K562 (cell line): Measurements from ENCODE around the gene KRT38. TPM values are rescaled to one million over a fixed set of nuclear protein-coding genes. Genes with fewer than 3 reads are reported as not detected.

Experiments used
- ATAC-seq: fragments of 200-7000 bp; cut with Tn5 transposase; 3 replicates; pipeline ENCODE4 v1.9.1; 2020; ENCODE audit warnings: moderate library complexity
- BruUV-seq: library from RNA; stranded (reverse); fragments of 400-500 nt; replicated peaks from 2 replicates; lab custom pipeline; 2021; lab: Mats Ljungman, UMichigan
- CTCF ChIA-PET: fragments of 300-600 bp; formaldehyde crosslinking; extraction: SDS; loops from one replicate; lab custom pipeline; 2021; ENCODE audit warnings: low intra/inter-chr PET ratio; lab: Yijun Ruan, JAX
- POLR2A ChIA-PET: fragments of 300-600, 350-650 bp; sonication (Branson Sonifier 250); formaldehyde crosslinking; extraction: SDS; loops from one replicate; lab custom pipeline; 2021; ENCODE audit warnings: antibody characterized with exemption, inconsistent platforms; lab: Yijun Ruan, JAX
- DNase-seq, 4 experiments: peaks; one replicate each; pipeline versions ENCODE4 v3.0.0 to v3.0.0-alpha.2; 2011 to 2018; ENCODE audit warnings: low spot score in 3 of 4, mixed read lengths in 3 of 4; ENCODE audit errors: extremely low read depth in 1 of 4
- FAIRE-seq: peaks from 2 replicates; lab custom pipeline; 2011; peaks lifted over from hg19 to GRCh38; lab: Jason Lieb, UNC
- H2AFZ ChIP-seq: 2 replicates; pipeline ENCODE4 v1.6.0; 2011; ENCODE audit warnings: low read depth, low read length, control low read depth, inconsistent platforms
- H3K27ac ChIP-seq: fragments of 200-600 bp; 3 replicates; pipeline ENCODE4 v1.8.0; 2011; ENCODE audit warnings: low read depth, mild to moderate bottlenecking, control low read depth, inconsistent platforms, low read length, moderate library complexity, mixed read lengths; ENCODE audit errors: extremely low read depth
- H3K27me3 ChIP-seq, 2 experiments: fragments of 300-600 bp in 1 of 2; 2 replicates in 1 of 2; 3 replicates in 1 of 2; pipeline versions ENCODE4 v1.6.0 to v1.8.0; 2011; ENCODE audit warnings: inconsistent platforms in 2 of 2, low read length in 2 of 2, mild to moderate bottlenecking in 1 of 2, mixed read lengths in 1 of 2, moderate library complexity in 1 of 2; ENCODE audit not compliant: control insufficient read depth in 2 of 2, insufficient read depth in 2 of 2
- H3K36me3 ChIP-seq: fragments of 300-600 bp; 3 replicates; pipeline ENCODE4 v1.8.0; 2011; ENCODE audit warnings: mild to moderate bottlenecking, low read length, inconsistent platforms; ENCODE audit not compliant: control insufficient read depth, insufficient read depth
- H3K4me1 ChIP-seq, 2 experiments: fragments of 200-600 bp in 1 of 2; replicated peaks in 1 of 2; 2 replicates in 1 of 2; 3 replicates in 1 of 2; pipeline versions ENCODE4 v1.5.1 to v1.8.0; 2011; ENCODE audit warnings: inconsistent platforms in 2 of 2, low read length in 2 of 2, mild to moderate bottlenecking in 1 of 2, mixed read lengths in 1 of 2, moderate library complexity in 1 of 2; ENCODE audit not compliant: control insufficient read depth in 2 of 2, insufficient read depth in 2 of 2
- H3K4me2 ChIP-seq: 2 replicates; pipeline ENCODE4 v1.6.1; 2011; ENCODE audit warnings: low read length, control low read depth, inconsistent platforms, mixed read lengths; ENCODE audit not compliant: insufficient read depth
- H3K4me3 ChIP-seq: fragments of 200-600 bp; sonication (generic), shearing (Covaris generic); 2 replicates; pipeline ENCODE4 v1.5.1; 2016; ENCODE audit warnings: control low read depth, inconsistent platforms
- H3K79me2 ChIP-seq: fragments of 200-600 bp; 3 replicates; pipeline ENCODE4 v1.8.0; 2011; ENCODE audit warnings: low read length, inconsistent platforms; ENCODE audit not compliant: control insufficient read depth, insufficient read depth
- H3K9ac ChIP-seq, 2 experiments: 2 replicates each; pipeline versions ENCODE4 v1.6.0 to v1.6.1; 2011; ENCODE audit warnings: low read depth in 2 of 2, low read length in 2 of 2, control low read depth in 1 of 2, inconsistent platforms in 1 of 2, mild to moderate bottlenecking in 1 of 2, mixed read lengths in 1 of 2; ENCODE audit not compliant: insufficient read depth in 1 of 2
- H3K9me1 ChIP-seq: one replicate; pipeline ENCODE4 v1.6.0; 2011; ENCODE audit warnings: inconsistent platforms, mild to moderate bottlenecking, low read length, moderate library complexity; ENCODE audit not compliant: control insufficient read depth, insufficient read depth
- H3K9me3 ChIP-seq: replicated peaks from 2 replicates; pipeline ENCODE4 v1.5.1; 2011; ENCODE audit warnings: low read depth, low read length, inconsistent platforms; ENCODE audit not compliant: control insufficient read depth, insufficient read depth
- H4K20me1 ChIP-seq: replicated peaks from 2 replicates; pipeline ENCODE4 v1.6.1; 2011; ENCODE audit warnings: low read length, inconsistent platforms, mixed read lengths; ENCODE audit not compliant: control insufficient read depth, insufficient read depth
- ARID2 ChIP-seq: fragments of 450-650 bp; IDR thresholded peaks from 2 replicates; pipeline ENCODE4 v1.6.1; 2017; ENCODE audit warnings: antibody characterized with exemption, mild to moderate bottlenecking
- FUS ChIP-seq: fragments of 200-400 bp; formaldehyde crosslinking; optimal IDR thresholded peaks from 2 replicates; pipeline ENCODE3; 2017; ENCODE audit warnings: low read depth, low read length
- GABPB2 ChIP-seq: fragments of 250-450 bp; sonication (Bioruptor Pico); conservative IDR thresholded peaks from 2 replicates; pipeline ENCODE4 v1.5.1; 2021; ENCODE audit warnings: mild to moderate bottlenecking
- MECOM ChIP-seq: fragments of 250-450 bp; sonication (Bioruptor Pico); IDR thresholded peaks from 2 replicates; pipeline ENCODE4 v1.8.0; 2022; ENCODE audit warnings: inconsistent platforms
- MTA2 ChIP-seq: fragments of 450-650 bp; IDR thresholded peaks from 2 replicates; pipeline ENCODE4 v1.6.1; 2016; ENCODE audit warnings: low read depth
- NBN ChIP-seq: fragments of 450-650 bp; IDR thresholded peaks from 2 replicates; pipeline ENCODE4 v1.6.1; 2016; ENCODE audit warnings: low read depth, mild to moderate bottlenecking
- SIN3B ChIP-seq: fragments of 450-650 bp; IDR thresholded peaks from 2 replicates; pipeline ENCODE4 v1.6.1; 2017; ENCODE audit warnings: low read depth, mild to moderate bottlenecking, moderate library complexity
- SMARCA5 ChIP-seq: fragments of 450-650 bp; IDR thresholded peaks from 2 replicates; pipeline ENCODE4 v1.6.1; 2016
- SP1 ChIP-seq: sonication (generic); formaldehyde crosslinking; IDR thresholded peaks from 2 replicates; pipeline ENCODE4 v1.8.1; 2022; ENCODE audit warnings: mild to moderate bottlenecking, missing genetic modification reagents
- SREBF2 ChIP-seq: sonication (generic); formaldehyde crosslinking; IDR thresholded peaks from 2 replicates; pipeline ENCODE4 v1.4.0; 2020; ENCODE audit warnings: mild to moderate bottlenecking, missing genetic modification reagents
- SUPT5H ChIP-seq: fragments of 450-650 bp; IDR thresholded peaks from 2 replicates; pipeline ENCODE4 v1.6.1; 2016
- TAF15 ChIP-seq: fragments of 200-400 bp; formaldehyde crosslinking; IDR thresholded peaks from 2 replicates; pipeline ENCODE4 v1.6.1; 2017; ENCODE audit warnings: mild to moderate bottlenecking, low read depth, low read length, moderate library complexity
- ZBTB9 ChIP-seq: fragments of 450-650 bp; formaldehyde crosslinking; IDR thresholded peaks from 2 replicates; pipeline ENCODE4 v1.4.0; 2020; ENCODE audit warnings: mild to moderate bottlenecking, moderate library complexity
- ZNF212 ChIP-seq: fragments of 450-650 bp; formaldehyde crosslinking; IDR thresholded peaks from 2 replicates; pipeline ENCODE4 v1.4.0; 2020; ENCODE audit warnings: mild to moderate bottlenecking
- ZNF583 ChIP-seq: fragments of 250-450 bp; sonication (Bioruptor Pico); IDR thresholded peaks from 2 replicates; pipeline ENCODE4 v1.4.0; 2020
- ZNF707 ChIP-seq: fragments of 250-450 bp; sonication (Bioruptor Pico); conservative IDR thresholded peaks from 2 replicates; pipeline ENCODE4 v1.8.0; 2022; ENCODE audit warnings: inconsistent platforms, mild to moderate bottlenecking, moderate library complexity
- WGBS: fragments of 100-300 bp; shearing (Covaris generic); methylation state at CpG from one replicate; pipeline ENCODE4 v1.1.6; 2016; ENCODE audit warnings: low coverage, mixed read lengths; ENCODE audit not compliant: insufficient coverage; ENCODE audit errors: missing lambda C conversion rate; 5-methylcytosine and 5-hydroxymethylcytosine counted together
- in situ Hi-C: fragments of 300-500 bp; cut with MboI; formaldehyde crosslinking; loops from 4 replicates; pipeline ENCODE4 v1.15.0; 2018; ENCODE audit warnings: inconsistent platforms, mixed read lengths
- intact Hi-C: fragments of 100-400 bp; cut with micrococcal nuclease; formaldehyde crosslinking; loops from 2 replicates; pipeline ENCODE4 v1.14.2; 2022
- polyA plus RNA-seq, 8 experiments: library from polyadenylated mRNA; depleted of rRNA in 4 of 8; stranded (reverse) in 5 of 8; unstranded in 3 of 8; fragments of >200 nt; fragmentation: Nextera tagmentation in 2 of 8; fragmentation: Illumina TruSeq in 1 of 8; extraction: Ambion mirVana in 2 of 8; extraction: Trizol in 1 of 8; gene quantifications; 2 replicates each; pipeline versions ENCODE4 v1.2.1 to v1.2.3, GENCODE V29; 2011 to 2014; ENCODE audit warnings: inconsistent platforms in 1 of 8, missing spikeins in 1 of 8
- total RNA-seq, 7 experiments: library from RNA; depleted of rRNA in 6 of 7; stranded (reverse); fragments of >200 nt in 6 of 7; fragmentation: Illumina TruSeq in 2 of 7; extraction: Trizol in 2 of 7; gene quantifications; 2 replicates each; pipeline versions ENCODE4 v1.2.1 to v1.2.3, GENCODE V29; 2011 to 2021; ENCODE audit warnings: low replicate concordance in 1 of 7

Gene KRT38
- total and polyA plus RNA-seq, 9 of the 15 experiments (the other 6 are each of a cell fraction or from before 2014, with no cell fraction given): not detected

- Histone ChIP-seq H3K27ac (no peak overlapping the region), H4K20me1 (no peaks in the 10 kb centered on the region), H3K4me3 (no peak overlapping the region)
- BruUV-seq: no TSS peak
- TF ChIP-seq MTA2: no peak
- no peak for TF ChIP-seq SUPT5H
- no peak for TF ChIP-seq MECOM (CRISPR knock-in tag)
- no peak for TF ChIP-seq TAF15
- TF ChIP-seq ZNF707 (CRISPR knock-in tag): no peak
- no peak for TF ChIP-seq NBN
- no peak for TF ChIP-seq ZNF212 (CRISPR knock-in tag)
- TF ChIP-seq, all 486 proteins: peak for 0
- no peaks in the 10 kb centered on the region for H3K9me1 ChIP-seq
- H3K4me2 ChIP-seq: no peak overlapping the region
- no peaks in the 10 kb centered on the region for H3K36me3 ChIP-seq
- no peaks in the 10 kb centered on the region; the same call in 1 of the 2 replicates for H3K9me3 ChIP-seq
- in situ Hi-C loops: no loop called here
- no peak for ATAC-seq
- FAIRE-seq: no peak
- WGBS: 0% methylated on average over 2 of the region's 2 CpGs
- peaks cover 3 to 12% of the 10 kb centered on the region in 2 experiments; a peak in 2 of 5 replicates for H3K27me3 ChIP-seq
- intact Hi-C loops: no loop called here
- no peaks in the 10 kb centered on the region for H3K79me2 ChIP-seq
- ChIA-PET POLR2A (interaction anchor here (0.7 to 2.2 kb wide), 2 partner anchors 15 to 302 kb away, joined by 3 to 5 read pairs; no protein-coding TSS in a partner anchor), CTCF (no interaction called here)
- no peak overlapping the region for H2AFZ ChIP-seq
- no peaks in the 10 kb centered on the region for H3K4me1 ChIP-seq
- no peak overlapping the region for H3K9ac ChIP-seq
- DNase-seq: no peak
Measured at GRCh38 chr17:41448506-41448905, 7.7 kb upstream of the KRT38 start.

- 3% methylated on average over 2 of the region's 2 CpGs for WGBS
- CTCF ChIA-PET: interaction anchor here (0.7 kb wide), 1 partner anchor 832 kb away, joined by 3 read pairs; no protein-coding TSS in a partner anchor
Measured at GRCh38 chr17:41446806-41447205, 6.0 kb upstream of the KRT38 start.

More at GRCh38 chr17:41446806-41447205, 6.0 kb upstream of the KRT38 start:
- Histone ChIP-seq H3K36me3 (no peaks in the 10 kb centered on the region), H2AFZ (no peak overlapping the region), H4K20me1 (no peaks in the 10 kb centered on the region)
- BruUV-seq: no TSS peak
- no peak for TF ChIP-seq SP1 (CRISPR knock-in tag)
- no peak for TF ChIP-seq ARID2
- no peak for TF ChIP-seq FUS
- no peak for TF ChIP-seq ZNF212 (CRISPR knock-in tag)
- no peak for TF ChIP-seq ZBTB9 (CRISPR knock-in tag)
- no peak for TF ChIP-seq SREBF2 (CRISPR knock-in tag)
- no peak for TF ChIP-seq SMARCA5
- no peak for TF ChIP-seq ZNF583 (CRISPR knock-in tag)
- TF ChIP-seq GABPB2: no peak
- TF ChIP-seq SIN3B: no peak
- TF ChIP-seq, all 486 proteins: peak for 0
- Histone ChIP-seq H3K4me1 (no peaks in the 10 kb centered on the region), H3K9me3 (no peaks in the 10 kb centered on the region; the same call in 1 of the 2 replicates), H3K27me3 (peaks cover 5 to 12% of the 10 kb centered on the region in 2 experiments; a peak in 2 of 5 replicates), H3K4me2 (no peak overlapping the region), H3K9me1 (no peaks in the 10 kb centered on the region), H3K4me3 (no peak overlapping the region), H3K27ac (no peak overlapping the region), H3K9ac (no peak overlapping the region), H3K79me2 (no peaks in the 10 kb centered on the region; the same call in 2 of the 3 replicates)
- ATAC-seq (no peak), FAIRE-seq (no peak), DNase-seq (no peak)
- intact Hi-C loops (no loop called here), in situ Hi-C loops (no loop called here)
- POLR2A ChIA-PET: no interaction called here
